ENCODE data around the gene PDZD4.

DNA sequence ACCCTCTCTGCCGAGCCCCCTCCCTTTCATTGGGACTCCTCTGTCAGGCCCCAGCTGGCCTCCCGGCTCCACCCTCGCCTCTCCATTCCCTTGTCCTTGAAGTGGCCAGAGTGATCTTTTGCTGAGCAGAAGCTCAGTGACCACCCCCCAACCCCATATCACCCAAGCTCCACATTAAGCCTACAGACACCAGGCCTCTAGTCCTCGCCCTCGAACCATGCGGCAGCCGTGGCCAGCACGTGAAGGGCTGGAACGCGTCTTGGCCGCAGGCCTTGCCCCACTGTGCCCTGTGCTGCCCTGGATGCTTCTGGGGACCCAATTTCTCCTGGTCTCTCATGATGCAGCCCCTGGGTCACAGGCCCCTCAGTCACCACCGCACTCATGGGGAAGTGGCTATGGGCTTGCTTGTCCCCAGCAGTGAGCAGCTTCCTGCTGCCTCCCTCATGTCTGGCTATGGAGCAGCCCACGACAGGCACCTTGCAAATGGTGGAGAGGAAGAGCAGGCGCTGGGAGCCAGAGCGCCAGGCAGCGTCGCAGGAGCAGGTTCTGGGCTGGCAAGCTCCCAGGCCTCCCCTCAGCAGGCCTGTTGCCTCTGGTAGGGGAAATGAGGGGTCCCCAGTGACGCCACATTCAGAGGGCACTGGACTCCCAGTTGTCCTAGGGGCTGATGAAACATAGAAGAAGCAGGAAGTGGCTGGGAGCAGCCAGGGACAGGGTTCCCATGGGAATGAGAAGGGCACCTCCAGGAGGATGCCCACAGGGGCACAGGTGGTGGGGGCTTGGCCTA is 50.3 kb downstream of the PDZD4 start:
- TF ChIP-seq, protein P1, sequence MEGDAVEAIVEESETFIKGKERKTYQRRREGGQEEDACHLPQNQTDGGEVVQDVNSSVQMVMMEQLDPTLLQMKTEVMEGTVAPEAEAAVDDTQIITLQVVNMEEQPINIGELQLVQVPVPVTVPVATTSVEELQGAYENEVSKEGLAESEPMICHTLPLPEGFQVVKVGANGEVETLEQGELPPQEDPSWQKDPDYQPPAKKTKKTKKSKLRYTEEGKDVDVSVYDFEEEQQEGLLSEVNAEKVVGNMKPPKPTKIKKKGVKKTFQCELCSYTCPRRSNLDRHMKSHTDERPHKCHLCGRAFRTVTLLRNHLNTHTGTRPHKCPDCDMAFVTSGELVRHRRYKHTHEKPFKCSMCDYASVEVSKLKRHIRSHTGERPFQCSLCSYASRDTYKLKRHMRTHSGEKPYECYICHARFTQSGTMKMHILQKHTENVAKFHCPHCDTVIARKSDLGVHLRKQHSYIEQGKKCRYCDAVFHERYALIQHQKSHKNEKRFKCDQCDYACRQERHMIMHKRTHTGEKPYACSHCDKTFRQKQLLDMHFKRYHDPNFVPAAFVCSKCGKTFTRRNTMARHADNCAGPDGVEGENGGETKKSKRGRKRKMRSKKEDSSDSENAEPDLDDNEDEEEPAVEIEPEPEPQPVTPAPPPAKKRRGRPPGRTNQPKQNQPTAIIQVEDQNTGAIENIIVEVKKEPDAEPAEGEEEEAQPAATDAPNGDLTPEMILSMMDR (conservative IDR thresholded peaks at IDR 0.05; ENCODE audit: low read depth, low read length): no peak
- TF ChIP-seq CHD1 (IDR thresholded peaks at IDR 0.05; ENCODE audit: low read depth, low read length) (no peak), FOS (IDR thresholded peaks at IDR 0.05; ENCODE audit: low read depth, low read length) (no peak), MAFK (IDR thresholded peaks at IDR 0.05; ENCODE audit: low read depth, low read length) (no peak)
- TF ChIP-seq, protein P2, sequence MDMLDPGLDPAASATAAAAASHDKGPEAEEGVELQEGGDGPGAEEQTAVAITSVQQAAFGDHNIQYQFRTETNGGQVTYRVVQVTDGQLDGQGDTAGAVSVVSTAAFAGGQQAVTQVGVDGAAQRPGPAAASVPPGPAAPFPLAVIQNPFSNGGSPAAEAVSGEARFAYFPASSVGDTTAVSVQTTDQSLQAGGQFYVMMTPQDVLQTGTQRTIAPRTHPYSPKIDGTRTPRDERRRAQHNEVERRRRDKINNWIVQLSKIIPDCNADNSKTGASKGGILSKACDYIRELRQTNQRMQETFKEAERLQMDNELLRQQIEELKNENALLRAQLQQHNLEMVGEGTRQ (IDR thresholded peaks at IDR 0.05; ENCODE audit: low read depth, low read length): no peak

Measured in IMR-90 (cell line).